ENCODE results near the gene TRAFD1. TPM values are rescaled to one million over a fixed set of nuclear protein-coding genes. Genes with fewer than 3 reads are reported as not detected.

TRAFD1 gene
- total and polyA plus RNA-seq, 2 of the 8 experiments (the other 6 are each of a cell fraction or from before 2014, with no cell fraction given) = 18.1 to 33.1 TPM

GRCh38 chr12:112179341-112179740 lies 54.0 kb downstream of the TRAFD1 start:
- H3K4me3 ChIP-seq (ENCODE audit: extremely low read depth in 1 of 4, insufficient read depth in 2 of 4, low read depth in 3 of 4, low read length in 4 of 4) = no peak overlapping the region
- no peaks in the 10 kb centered on the region for H3K9me3 ChIP-seq (ENCODE audit: insufficient read depth in 2 of 2, low read depth in 1 of 2, low read length in 1 of 2)
- no peak overlapping the region for H2BK20ac ChIP-seq (ENCODE audit: low read length)
- H4K5ac ChIP-seq (ENCODE audit: insufficient read length, low read depth, low read length) = no peak overlapping the region
- H3K9ac ChIP-seq (replicated peaks in 1 of 4; ENCODE audit: extremely low read depth in 1 of 4, low read depth in 3 of 4, low read length in 3 of 4) = no peak overlapping the region
- ChIA-PET CTCF (ENCODE audit: partially characterized antibody) (interaction anchor here (0.7 to 1.2 kb wide), 3 partner anchors 9 to 208 kb away, joined by 3 to 5 read pairs (median 3); no protein-coding TSS in a partner anchor), POLR2A (ENCODE audit: partially characterized antibody) (no interaction called here)
- no peak overlapping the region for H3K27ac ChIP-seq (ENCODE audit: low read depth, low read length)
- no peaks in the 10 kb centered on the region for H3K23me2 ChIP-seq (ENCODE audit: low read depth, low read length)
- no peaks in the 10 kb centered on the region for H3K79me1 ChIP-seq (ENCODE audit: low read depth, low read length)
- no peaks in the 10 kb centered on the region for H4K20me1 ChIP-seq (replicated peaks in 1 of 2; ENCODE audit: control insufficient read depth in 1 of 2, insufficient read depth in 2 of 2, low read length in 2 of 2)
- no peak overlapping the region for H2AK5ac ChIP-seq (ENCODE audit: low read depth, low read length)
- FAIRE-seq (no peak), DNase-seq (ENCODE audit: low read depth in 1 of 2, low spot score in 2 of 2) (no peak)
- no peaks in the 10 kb centered on the region for H3K79me2 ChIP-seq (ENCODE audit: control insufficient read depth in 1 of 2, insufficient read depth in 2 of 2, low read length in 2 of 2)
- 96% methylated on average over 11 of the region's 11 CpGs; no CpG with 5 or more reads in 1 of the 2 experiments for WGBS, 2 experiments (ENCODE audit: extremely low coverage in 1 of 2, insufficient coverage in 1 of 2, insufficient read length in 1 of 2, insufficient replicate concordance in 2 of 2, low coverage in 1 of 2, low lambda C conversion rate in 2 of 2, missing lambda C conversion rate in 1 of 2)
- no peak overlapping the region for H2AFZ ChIP-seq (ENCODE audit: low read length)
- H3K4me2 ChIP-seq (ENCODE audit: insufficient read depth in 1 of 2, low read depth in 2 of 2, low read length in 2 of 2) = no peak overlapping the region
- no peak overlapping the region for H2BK120ac ChIP-seq (replicated peaks; ENCODE audit: low read depth, low read length)
- H4K8ac ChIP-seq (ENCODE audit: extremely low read depth, insufficient read depth, low read length) = no peak overlapping the region
- no peak overlapping the region for H2BK12ac ChIP-seq (ENCODE audit: low read depth, low read length)
- H3K27me3 ChIP-seq (replicated peaks in 1 of 4; ENCODE audit: control insufficient read depth in 3 of 4, extremely low read depth in 1 of 4, insufficient read depth in 3 of 4, low read length in 3 of 4) = no peaks in the 10 kb centered on the region
- H3K18ac ChIP-seq (ENCODE audit: extremely low read depth, low read length) = no peak overlapping the region
- H4K91ac ChIP-seq (replicated peaks; ENCODE audit: insufficient read length, low read length) = no peak overlapping the region
- H3K14ac ChIP-seq (ENCODE audit: insufficient read length) = no peak overlapping the region
- H3K56ac ChIP-seq (replicated peaks; ENCODE audit: insufficient read length, low read depth, low read length) = no peak overlapping the region
- H2BK5ac ChIP-seq (ENCODE audit: low read depth, low read length) = no peak overlapping the region
- H3K23ac ChIP-seq (ENCODE audit: insufficient read length) = no peak overlapping the region
- H3K4ac ChIP-seq (replicated peaks; ENCODE audit: insufficient read length, low read depth, low read length) = no peak overlapping the region
- H2BK15ac ChIP-seq (ENCODE audit: low read length) = no peak overlapping the region
- peaks cover 6 to 19% (median 10%) of the 10 kb centered on the region in 4 experiments; a peak in 6 of 7 replicates for H3K4me1 ChIP-seq (replicated peaks in 1 of 4; ENCODE audit: control insufficient read depth in 3 of 4, insufficient read depth in 4 of 4, low read length in 3 of 4)
- H3K36me3 ChIP-seq (ENCODE audit: control insufficient read depth in 2 of 4, insufficient read depth in 4 of 4, low read length in 3 of 4) = peaks cover 8 to 20% (median 12%) of the 10 kb centered on the region in 4 experiments; a peak in 7 of 8 replicates
- no peak for TF ChIP-seq CBX8 (IDR thresholded peaks at IDR 0.05; ENCODE audit: borderline replicate concordance, low read depth, low read length)
- TF ChIP-seq ZNF274 (IDR thresholded peaks at IDR 0.05; ENCODE audit: borderline replicate concordance, extremely low read depth, low read length) = no peak
- TF ChIP-seq RFX5 (IDR thresholded peaks at IDR 0.05; ENCODE audit: borderline replicate concordance, low read depth, low read length) = no peak
- TF ChIP-seq BACH1 (IDR thresholded peaks at IDR 0.05; ENCODE audit: low read length) = no peak
- no peak for TF ChIP-seq BCL11A (IDR thresholded peaks at IDR 0.05; ENCODE audit: low read depth in 2 of 2, low read length in 2 of 2)
- TF ChIP-seq TBP (IDR thresholded peaks at IDR 0.05; ENCODE audit: low read depth, low read length) = no peak
- TF ChIP-seq POU5F1 (IDR thresholded peaks at IDR 0.05; ENCODE audit: low read depth, low read length) = no peak
- TF ChIP-seq SIRT6 (IDR thresholded peaks at IDR 0.05; ENCODE audit: low read length) = no peak
- no peak for TF ChIP-seq POLR2AphosphoS5 (IDR thresholded peaks at IDR 0.05; ENCODE audit: low read depth, low read length)
- no peak for TF ChIP-seq YY1 (IDR thresholded peaks at IDR 0.05; ENCODE audit: low read depth, low read length)
- no peak for TF ChIP-seq CBX5 (IDR thresholded peaks at IDR 0.05; ENCODE audit: low read depth, low read length)
- no peak for TF ChIP-seq SIX5 (IDR thresholded peaks at IDR 0.05; ENCODE audit: low read depth, low read length)
- no peak for TF ChIP-seq SP2 (IDR thresholded peaks at IDR 0.05; ENCODE audit: low read length)
- TF ChIP-seq CTBP2 (IDR thresholded peaks at IDR 0.05; ENCODE audit: borderline replicate concordance, insufficient read depth, insufficient read length, low read length) = no peak
- TF ChIP-seq RAD21 (IDR thresholded peaks at IDR 0.05 in 1 of 2, conservative IDR thresholded peaks at IDR 0.05 in 1 of 2; ENCODE audit: low read depth in 2 of 2, low read length in 2 of 2) = no peak
- no peak for TF ChIP-seq SUZ12 (IDR thresholded peaks at IDR 0.05; ENCODE audit: low read length)

Measured in H1 (cell line).